ENCODE measurements around the gene LHFPL5.

LHFPL5 gene

GRCh38 chr6:35790683-35791082 is 14.5 kb upstream of the LHFPL5 start:
- no peaks in the 10 kb centered on the region for H3K36me3 ChIP-seq (ENCODE audit: control insufficient read depth, insufficient read depth, low read length)
- no peak for DNase-seq (ENCODE audit: low read depth, low spot score)
- no peaks in the 10 kb centered on the region for H3K27me3 ChIP-seq (ENCODE audit: control insufficient read depth, insufficient read depth, low read length)
- no peak overlapping the region for H3K27ac ChIP-seq (ENCODE audit: low read length)
- no peaks in the 10 kb centered on the region for H3K4me1 ChIP-seq (ENCODE audit: control insufficient read depth, insufficient read depth, low read length)
- no peaks in the 10 kb centered on the region for H3K9me3 ChIP-seq (ENCODE audit: control insufficient read depth, insufficient read depth, low read length)
- H3K4me3 ChIP-seq (ENCODE audit: low read length), result no peak overlapping the region
- no CpG with 5 or more reads among the region's 5 CpGs for WGBS (ENCODE audit: insufficient coverage, insufficient read length)

- H3K27ac ChIP-seq (ENCODE audit: low read length), result no peak overlapping the region
- no CpG with 5 or more reads among the region's 17 CpGs for WGBS (ENCODE audit: insufficient coverage, insufficient read length)
These were observed 10.4 kb upstream of the LHFPL5 start for GRCh38 chr6:35794536-35795452.

GRCh38 chr6:35795453-35796071 is 9.6 kb upstream of the LHFPL5 start:
- Histone ChIP-seq H3K4me1 (ENCODE audit: control insufficient read depth, insufficient read depth, low read length) (peaks cover 1% of the 10 kb centered on the region; the same call in 1 of the 2 replicates), H3K36me3 (ENCODE audit: control insufficient read depth, insufficient read depth, low read length) (no peaks in the 10 kb centered on the region), H3K27ac (ENCODE audit: low read length) (no peak overlapping the region), H3K4me3 (ENCODE audit: low read length) (no peak overlapping the region; the same call in 1 of the 2 replicates), H3K9me3 (ENCODE audit: control insufficient read depth, insufficient read depth, low read length) (no peaks in the 10 kb centered on the region), H3K27me3 (ENCODE audit: control insufficient read depth, insufficient read depth, low read length) (no peaks in the 10 kb centered on the region)
- no peak for DNase-seq (ENCODE audit: low read depth, low spot score)
- no CpG with 5 or more reads among the region's 11 CpGs for WGBS (ENCODE audit: insufficient coverage, insufficient read length)

More at GRCh38 chr6:35794536-35795452, 10.4 kb upstream of the LHFPL5 start:
- Histone ChIP-seq H3K36me3 (ENCODE audit: control insufficient read depth, insufficient read depth, low read length) (no peaks in the 10 kb centered on the region), H3K4me3 (ENCODE audit: low read length) (no peak overlapping the region), H3K27me3 (ENCODE audit: control insufficient read depth, insufficient read depth, low read length) (no peaks in the 10 kb centered on the region), H3K4me1 (ENCODE audit: control insufficient read depth, insufficient read depth, low read length) (peaks cover 1% of the 10 kb centered on the region; the same call in 1 of the 2 replicates), H3K9me3 (ENCODE audit: control insufficient read depth, insufficient read depth, low read length) (no peaks in the 10 kb centered on the region)
- no peak for DNase-seq (ENCODE audit: low read depth, low spot score)

GRCh38 chr6:35796236-35796635 is 8.9 kb upstream of the LHFPL5 start:
- no peaks in the 10 kb centered on the region for H3K9me3 ChIP-seq (ENCODE audit: control insufficient read depth, insufficient read depth, low read length)
- H3K4me1 ChIP-seq (ENCODE audit: control insufficient read depth, insufficient read depth, low read length), result peaks cover 1% of the 10 kb centered on the region; the same call in 1 of the 2 replicates
- no peak overlapping the region for H3K4me3 ChIP-seq (ENCODE audit: low read length)
- H3K27ac ChIP-seq (ENCODE audit: low read length), result no peak overlapping the region
- H3K27me3 ChIP-seq (ENCODE audit: control insufficient read depth, insufficient read depth, low read length), result no peaks in the 10 kb centered on the region
- WGBS (ENCODE audit: insufficient coverage, insufficient read length), result no CpG with 5 or more reads among the region's 4 CpGs
- DNase-seq (ENCODE audit: low read depth, low spot score), result no peak
- no peaks in the 10 kb centered on the region for H3K36me3 ChIP-seq (ENCODE audit: control insufficient read depth, insufficient read depth, low read length)

GRCh38 chr6:35797837-35798526 is 7.2 kb upstream of the LHFPL5 start:
- no peak overlapping the region for H3K27ac ChIP-seq (ENCODE audit: low read length)
- H3K27me3 ChIP-seq (ENCODE audit: control insufficient read depth, insufficient read depth, low read length), result no peaks in the 10 kb centered on the region
- peaks cover 1% of the 10 kb centered on the region; the same call in 1 of the 2 replicates for H3K4me1 ChIP-seq (ENCODE audit: control insufficient read depth, insufficient read depth, low read length)
- no peak for DNase-seq (ENCODE audit: low read depth, low spot score)
- H3K36me3 ChIP-seq (ENCODE audit: control insufficient read depth, insufficient read depth, low read length), result no peaks in the 10 kb centered on the region
- H3K9me3 ChIP-seq (ENCODE audit: control insufficient read depth, insufficient read depth, low read length), result no peaks in the 10 kb centered on the region
- no CpG with 5 or more reads among the region's 8 CpGs for WGBS (ENCODE audit: insufficient coverage, insufficient read length)
- no peak overlapping the region for H3K4me3 ChIP-seq (ENCODE audit: low read length)

- H3K4me3 ChIP-seq (ENCODE audit: low read length), result no peak overlapping the region
- no peaks in the 10 kb centered on the region for H3K27me3 ChIP-seq (ENCODE audit: control insufficient read depth, insufficient read depth, low read length)
- WGBS (ENCODE audit: insufficient coverage, insufficient read length), result no CpG with 5 or more reads among the region's 5 CpGs
- no peak overlapping the region for H3K27ac ChIP-seq (ENCODE audit: low read length)
- no peaks in the 10 kb centered on the region for H3K36me3 ChIP-seq (ENCODE audit: control insufficient read depth, insufficient read depth, low read length)
- H3K9me3 ChIP-seq (ENCODE audit: control insufficient read depth, insufficient read depth, low read length), result no peaks in the 10 kb centered on the region
- H3K4me1 ChIP-seq (ENCODE audit: control insufficient read depth, insufficient read depth, low read length), result peaks cover 1% of the 10 kb centered on the region; the same call in 1 of the 2 replicates
- no peak for DNase-seq (ENCODE audit: low read depth, low spot score)
These were observed 6.4 kb upstream of the LHFPL5 start for GRCh38 chr6:35798706-35799105.

- no peak for DNase-seq (ENCODE audit: low read depth, low spot score)
- Histone ChIP-seq H3K27ac (ENCODE audit: low read length) (no peak overlapping the region), H3K36me3 (ENCODE audit: control insufficient read depth, insufficient read depth, low read length) (no peaks in the 10 kb centered on the region), H3K27me3 (ENCODE audit: control insufficient read depth, insufficient read depth, low read length) (no peaks in the 10 kb centered on the region), H3K4me3 (ENCODE audit: low read length) (no peak overlapping the region), H3K9me3 (ENCODE audit: control insufficient read depth, insufficient read depth, low read length) (no peaks in the 10 kb centered on the region), H3K4me1 (ENCODE audit: control insufficient read depth, insufficient read depth, low read length) (peaks cover 4% of the 10 kb centered on the region)
- no CpG with 5 or more reads among the region's 3 CpGs for WGBS (ENCODE audit: insufficient coverage, insufficient read length)
These were observed 4.0 kb upstream of the LHFPL5 start for GRCh38 chr6:35801148-35801547.

- H3K27ac ChIP-seq (ENCODE audit: low read length), result no peak overlapping the region
- no peak for DNase-seq (ENCODE audit: low read depth, low spot score)
These were observed 3.5 kb downstream of the LHFPL5 start for GRCh38 chr6:35808688-35809087.

GRCh38 chr6:35809809-35810208 is 4.7 kb downstream of the LHFPL5 start:
- no peaks in the 10 kb centered on the region for H3K27me3 ChIP-seq (ENCODE audit: control insufficient read depth, insufficient read depth, low read length)
- no peaks in the 10 kb centered on the region for H3K9me3 ChIP-seq (ENCODE audit: control insufficient read depth, insufficient read depth, low read length)
- no peak for DNase-seq (ENCODE audit: low read depth, low spot score)
- H3K36me3 ChIP-seq (ENCODE audit: control insufficient read depth, insufficient read depth, low read length), result no peaks in the 10 kb centered on the region
- peaks cover 7% of the 10 kb centered on the region for H3K4me1 ChIP-seq (ENCODE audit: control insufficient read depth, insufficient read depth, low read length)
- no peak overlapping the region for H3K27ac ChIP-seq (ENCODE audit: low read length)
- WGBS (ENCODE audit: insufficient coverage, insufficient read length), result no CpG with 5 or more reads among the region's 5 CpGs
- H3K4me3 ChIP-seq (ENCODE audit: low read length), result no peak overlapping the region

More at GRCh38 chr6:35808688-35809087, 3.5 kb downstream of the LHFPL5 start:
- H3K36me3 ChIP-seq (ENCODE audit: control insufficient read depth, insufficient read depth, low read length), result no peaks in the 10 kb centered on the region
- H3K4me3 ChIP-seq (ENCODE audit: low read length), result no peak overlapping the region
- no peaks in the 10 kb centered on the region for H3K27me3 ChIP-seq (ENCODE audit: control insufficient read depth, insufficient read depth, low read length)
- peaks cover 7% of the 10 kb centered on the region for H3K4me1 ChIP-seq (ENCODE audit: control insufficient read depth, insufficient read depth, low read length)
- no peaks in the 10 kb centered on the region for H3K9me3 ChIP-seq (ENCODE audit: control insufficient read depth, insufficient read depth, low read length)
- WGBS (ENCODE audit: insufficient coverage, insufficient read length), result no CpG with 5 or more reads among the region's 3 CpGs

GRCh38 chr6:35810971-35811698 is 6.0 kb downstream of the LHFPL5 start:
- Histone ChIP-seq H3K4me3 (ENCODE audit: low read length) (no peak overlapping the region), H3K27me3 (ENCODE audit: control insufficient read depth, insufficient read depth, low read length) (no peaks in the 10 kb centered on the region), H3K4me1 (ENCODE audit: control insufficient read depth, insufficient read depth, low read length) (peaks cover 4% of the 10 kb centered on the region), H3K9me3 (ENCODE audit: control insufficient read depth, insufficient read depth, low read length) (no peaks in the 10 kb centered on the region), H3K27ac (ENCODE audit: low read length) (no peak overlapping the region), H3K36me3 (ENCODE audit: control insufficient read depth, insufficient read depth, low read length) (no peaks in the 10 kb centered on the region)
- WGBS (ENCODE audit: insufficient coverage, insufficient read length), result no CpG with 5 or more reads among the region's 14 CpGs
- no peak for DNase-seq (ENCODE audit: low read depth, low spot score)

Measured in iPS DF 6.9 (cell line).